Measurements from ENCODE around the gene EXTL2.
"Not testable (repeated sequence)": the region's sequence is repeated elsewhere in the genome, so short reads cannot be mapped to it uniquely, and the experiment has no call there.

EXTL2 gene

GRCh38 chr1:100835866-100836842, 58.5 kb downstream of the EXTL2 start:
- TF ChIP-seq, protein P1, sequence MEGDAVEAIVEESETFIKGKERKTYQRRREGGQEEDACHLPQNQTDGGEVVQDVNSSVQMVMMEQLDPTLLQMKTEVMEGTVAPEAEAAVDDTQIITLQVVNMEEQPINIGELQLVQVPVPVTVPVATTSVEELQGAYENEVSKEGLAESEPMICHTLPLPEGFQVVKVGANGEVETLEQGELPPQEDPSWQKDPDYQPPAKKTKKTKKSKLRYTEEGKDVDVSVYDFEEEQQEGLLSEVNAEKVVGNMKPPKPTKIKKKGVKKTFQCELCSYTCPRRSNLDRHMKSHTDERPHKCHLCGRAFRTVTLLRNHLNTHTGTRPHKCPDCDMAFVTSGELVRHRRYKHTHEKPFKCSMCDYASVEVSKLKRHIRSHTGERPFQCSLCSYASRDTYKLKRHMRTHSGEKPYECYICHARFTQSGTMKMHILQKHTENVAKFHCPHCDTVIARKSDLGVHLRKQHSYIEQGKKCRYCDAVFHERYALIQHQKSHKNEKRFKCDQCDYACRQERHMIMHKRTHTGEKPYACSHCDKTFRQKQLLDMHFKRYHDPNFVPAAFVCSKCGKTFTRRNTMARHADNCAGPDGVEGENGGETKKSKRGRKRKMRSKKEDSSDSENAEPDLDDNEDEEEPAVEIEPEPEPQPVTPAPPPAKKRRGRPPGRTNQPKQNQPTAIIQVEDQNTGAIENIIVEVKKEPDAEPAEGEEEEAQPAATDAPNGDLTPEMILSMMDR (conservative IDR thresholded peaks at IDR 0.05; ENCODE audit: low read depth, low read length): no peak
- Histone ChIP-seq H3K27ac (no peak overlapping the region), H3K9ac (no peak overlapping the region), H4K20me1 (ENCODE audit: insufficient read depth) (no peaks in the 10 kb centered on the region), H3K79me2 (ENCODE audit: insufficient read depth, low read depth) (no peaks in the 10 kb centered on the region), H3K36me3 (ENCODE audit: insufficient read depth) (no peaks in the 10 kb centered on the region), H2AFZ (ENCODE audit: low read depth) (no peak overlapping the region), H3K4me2 (no peak overlapping the region), H3K4me3 (IDR thresholded peaks at IDR 0.05; ENCODE audit: insufficient read depth, low read depth, low read length) (no peak overlapping the region), H3K4me1 (ENCODE audit: low read depth, poor library complexity, severe bottlenecking) (no peaks in the 10 kb centered on the region), H3K27me3 (ENCODE audit: insufficient read depth, low read depth) (no peaks in the 10 kb centered on the region)

DNA sequence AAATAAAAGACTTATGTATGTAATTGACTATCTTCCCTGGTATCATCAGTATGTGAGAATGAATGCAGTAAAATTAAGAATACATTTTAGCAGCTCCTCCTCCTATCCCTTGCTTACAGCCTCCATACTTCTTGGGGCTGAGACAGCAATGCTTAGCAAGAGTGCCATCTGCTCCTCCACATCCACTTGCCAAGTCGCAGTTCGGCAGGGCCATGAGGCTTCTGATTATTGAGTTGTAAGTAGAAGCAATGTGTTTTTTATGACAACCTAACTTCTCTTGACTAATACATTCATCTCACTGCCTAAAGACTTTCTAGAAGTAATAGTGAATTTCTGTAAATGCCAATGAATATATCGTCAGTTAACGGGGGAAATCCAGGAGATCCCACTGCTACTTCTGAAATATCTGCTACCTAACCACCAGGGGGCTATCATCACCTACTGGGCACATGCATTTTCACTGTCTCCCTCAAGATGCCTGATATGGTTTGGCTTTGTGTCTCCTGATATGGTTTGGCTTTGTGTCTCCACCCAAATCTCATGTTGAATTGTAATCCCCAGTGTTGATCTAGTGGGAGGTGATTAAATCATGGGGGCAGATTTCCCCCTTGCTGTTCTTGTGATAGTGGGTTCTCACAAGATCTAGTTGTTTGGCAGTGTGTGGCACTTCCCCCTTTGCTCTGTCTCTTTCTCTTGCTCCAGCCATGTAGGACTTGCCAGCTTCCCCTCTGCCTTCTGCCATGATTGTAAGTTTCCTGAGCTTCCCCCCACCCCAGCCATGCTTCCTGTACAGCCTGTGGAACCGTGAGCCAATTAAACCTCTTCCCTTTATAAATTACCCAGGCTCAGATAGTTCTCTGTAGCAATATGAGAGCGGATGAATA, 59.6 kb downstream of the EXTL2 start:
- H3K79me2 ChIP-seq (ENCODE audit: insufficient read depth, low read depth): no peaks in the 10 kb centered on the region
- no peak overlapping the region for H2AFZ ChIP-seq (ENCODE audit: low read depth)
- no peaks in the 10 kb centered on the region for H3K4me1 ChIP-seq (ENCODE audit: low read depth, poor library complexity, severe bottlenecking)
- TF ChIP-seq, protein P1 (conservative IDR thresholded peaks at IDR 0.05; ENCODE audit: low read depth, low read length): peak; percentile 42; the same call in 1 of the 2 replicates
- no peaks in the 10 kb centered on the region for H3K27me3 ChIP-seq (ENCODE audit: insufficient read depth, low read depth)
- H3K4me3 ChIP-seq (IDR thresholded peaks at IDR 0.05; ENCODE audit: insufficient read depth, low read depth, low read length): no peak overlapping the region
- H3K9ac ChIP-seq: no peak overlapping the region
- no peak overlapping the region for H3K4me2 ChIP-seq
- no peaks in the 10 kb centered on the region for H3K36me3 ChIP-seq (ENCODE audit: insufficient read depth)
- H4K20me1 ChIP-seq (ENCODE audit: insufficient read depth): no peaks in the 10 kb centered on the region
- H3K27ac ChIP-seq: no peak overlapping the region

DNA sequence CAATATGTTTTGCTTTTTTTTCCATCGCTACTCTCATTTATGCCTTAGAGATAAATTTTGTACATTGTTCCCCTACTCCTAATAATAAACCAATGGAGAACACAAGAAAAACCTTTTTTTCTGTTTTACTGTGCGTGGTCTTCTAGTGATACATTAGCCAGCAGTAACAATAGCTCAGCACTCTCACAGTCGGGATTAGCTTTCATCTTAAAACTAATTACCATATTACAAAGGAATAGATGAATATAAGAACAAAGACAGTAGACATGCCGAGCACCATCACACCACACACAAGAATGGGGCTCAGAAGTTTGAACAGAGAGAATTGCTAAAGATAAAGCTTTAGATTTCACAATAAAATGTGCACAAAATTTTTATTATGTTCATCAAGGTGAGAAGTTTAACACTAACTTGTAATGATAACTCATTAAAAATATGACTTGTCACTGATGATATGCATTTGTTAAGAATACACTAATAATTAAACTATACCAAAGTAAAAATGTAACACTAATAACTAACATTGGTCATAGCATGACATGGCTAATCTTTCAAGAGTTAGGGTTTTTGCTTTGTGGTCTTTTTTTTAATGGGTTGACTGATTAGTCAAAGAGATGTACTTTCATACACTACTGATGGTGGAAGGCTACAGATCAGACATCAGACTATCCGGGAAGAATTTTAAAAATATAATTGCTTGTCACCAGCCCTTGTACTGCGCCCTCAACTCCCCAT, 61.8 kb downstream of the EXTL2 start:
- H3K36me3 ChIP-seq (ENCODE audit: insufficient read depth): no peaks in the 10 kb centered on the region
- TF ChIP-seq, protein P1 (conservative IDR thresholded peaks at IDR 0.05; ENCODE audit: low read depth, low read length): no peak
- H4K20me1 ChIP-seq (ENCODE audit: insufficient read depth): no peaks in the 10 kb centered on the region
- H2AFZ ChIP-seq (ENCODE audit: low read depth): no peak overlapping the region
- H3K4me2 ChIP-seq: no peak overlapping the region
- no peak overlapping the region for H3K4me3 ChIP-seq (IDR thresholded peaks at IDR 0.05; ENCODE audit: insufficient read depth, low read depth, low read length)
- H3K9ac ChIP-seq: no peak overlapping the region
- no peaks in the 10 kb centered on the region for H3K27me3 ChIP-seq (ENCODE audit: insufficient read depth, low read depth)
- no peaks in the 10 kb centered on the region for H3K4me1 ChIP-seq (ENCODE audit: low read depth, poor library complexity, severe bottlenecking)
- no peaks in the 10 kb centered on the region for H3K79me2 ChIP-seq (ENCODE audit: insufficient read depth, low read depth)
- H3K27ac ChIP-seq: no peak overlapping the region

GRCh38 chr1:100825666-100826065, 69.0 kb downstream of the EXTL2 start:
- H3K4me3 ChIP-seq (IDR thresholded peaks at IDR 0.05; ENCODE audit: insufficient read depth, low read depth, low read length); H3K79me2 ChIP-seq (ENCODE audit: insufficient read depth, low read depth); H3K27ac ChIP-seq; H3K9ac ChIP-seq; H3K36me3 ChIP-seq (ENCODE audit: insufficient read depth); H4K20me1 ChIP-seq (ENCODE audit: insufficient read depth); H3K4me1 ChIP-seq (ENCODE audit: low read depth, poor library complexity, severe bottlenecking); H3K27me3 ChIP-seq (ENCODE audit: insufficient read depth, low read depth); H3K4me2 ChIP-seq; H2AFZ ChIP-seq (ENCODE audit: low read depth): not testable (repeated sequence)
